ENCODE measurements around the gene CACNA1S. TPM values are rescaled to one million over a fixed set of nuclear protein-coding genes. Genes with fewer than 3 reads are reported as not detected.
A peak's percentile ranks its signal among the peaks of the same experiment; 100 is the strongest.

Gene CACNA1S
- total RNA-seq, 1 donor from 2014 or later = not detected

GRCh38 chr1:201016943-201017827 is 95.0 kb downstream of the CACNA1S start:
- no peaks in the 10 kb centered on the region for H3K9me3 Mint-ChIP-seq (ENCODE audit: unreplicated experiment)
- DNase-seq (ENCODE audit: low read depth) (no peak), FAIRE-seq (no peak)
- peaks cover 34% of the 10 kb centered on the region for H3K4me1 Mint-ChIP-seq (ENCODE audit: low read depth, unreplicated experiment)
- H3K4me2 ChIP-seq (ENCODE audit: low read length) = peak overlapping the region; percentile 50
- H3K9me3 ChIP-seq (ENCODE audit: insufficient read depth, low read depth, low read length) = no peaks in the 10 kb centered on the region
- no peaks in the 10 kb centered on the region for H3K36me3 ChIP-seq (ENCODE audit: insufficient read depth, low read length)
- no peaks in the 10 kb centered on the region for H3K79me2 ChIP-seq (ENCODE audit: insufficient read depth, low read length)
- no peak overlapping the region for H3K4me3 ChIP-seq (ENCODE audit: insufficient read depth, low read depth, low read length)
- no peak overlapping the region for H3K9ac ChIP-seq (ENCODE audit: low read length)
- peaks cover 21% of the 10 kb centered on the region for H4K20me1 ChIP-seq (ENCODE audit: insufficient read depth, low read length)
- H3K36me3 Mint-ChIP-seq (ENCODE audit: low read depth, unreplicated experiment) = no peaks in the 10 kb centered on the region
- no peaks in the 10 kb centered on the region for H3K27me3 ChIP-seq (ENCODE audit: insufficient read depth, low read length)
- peaks cover 9% of the 10 kb centered on the region for H3K27me3 Mint-ChIP-seq (ENCODE audit: low read depth, unreplicated experiment)
- no peak overlapping the region for H3K27ac ChIP-seq (ENCODE audit: low read depth, low read length)
- TF ChIP-seq, protein P1, sequence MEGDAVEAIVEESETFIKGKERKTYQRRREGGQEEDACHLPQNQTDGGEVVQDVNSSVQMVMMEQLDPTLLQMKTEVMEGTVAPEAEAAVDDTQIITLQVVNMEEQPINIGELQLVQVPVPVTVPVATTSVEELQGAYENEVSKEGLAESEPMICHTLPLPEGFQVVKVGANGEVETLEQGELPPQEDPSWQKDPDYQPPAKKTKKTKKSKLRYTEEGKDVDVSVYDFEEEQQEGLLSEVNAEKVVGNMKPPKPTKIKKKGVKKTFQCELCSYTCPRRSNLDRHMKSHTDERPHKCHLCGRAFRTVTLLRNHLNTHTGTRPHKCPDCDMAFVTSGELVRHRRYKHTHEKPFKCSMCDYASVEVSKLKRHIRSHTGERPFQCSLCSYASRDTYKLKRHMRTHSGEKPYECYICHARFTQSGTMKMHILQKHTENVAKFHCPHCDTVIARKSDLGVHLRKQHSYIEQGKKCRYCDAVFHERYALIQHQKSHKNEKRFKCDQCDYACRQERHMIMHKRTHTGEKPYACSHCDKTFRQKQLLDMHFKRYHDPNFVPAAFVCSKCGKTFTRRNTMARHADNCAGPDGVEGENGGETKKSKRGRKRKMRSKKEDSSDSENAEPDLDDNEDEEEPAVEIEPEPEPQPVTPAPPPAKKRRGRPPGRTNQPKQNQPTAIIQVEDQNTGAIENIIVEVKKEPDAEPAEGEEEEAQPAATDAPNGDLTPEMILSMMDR (IDR thresholded peaks at IDR 0.05; ENCODE audit: insufficient read depth, low read depth, low read length) = no peak
- H2AFZ ChIP-seq (ENCODE audit: low read depth, low read length) = no peak overlapping the region
- no peak overlapping the region for H3K4me3 Mint-ChIP-seq (ENCODE audit: unreplicated experiment)
- H3K4me1 ChIP-seq (ENCODE audit: insufficient read depth, low read length) = peaks cover 29% of the 10 kb centered on the region
- H3K27ac Mint-ChIP-seq (ENCODE audit: unreplicated experiment) = no peak overlapping the region

- Mint-ChIP-seq H3K27me3 (ENCODE audit: low read depth, unreplicated experiment) (peaks cover 8% of the 10 kb centered on the region), H3K4me1 (ENCODE audit: low read depth, unreplicated experiment) (peaks cover 36% of the 10 kb centered on the region), H3K9me3 (ENCODE audit: unreplicated experiment) (no peaks in the 10 kb centered on the region), H3K27ac (ENCODE audit: unreplicated experiment) (no peak overlapping the region), H3K4me3 (ENCODE audit: unreplicated experiment) (no peak overlapping the region), H3K36me3 (ENCODE audit: low read depth, unreplicated experiment) (no peaks in the 10 kb centered on the region)
- DNase-seq (ENCODE audit: low read depth) = peak; percentile 29
- Histone ChIP-seq H4K20me1 (ENCODE audit: insufficient read depth, low read length) (peaks cover 21% of the 10 kb centered on the region), H3K9ac (ENCODE audit: low read length) (no peak overlapping the region), H3K27ac (ENCODE audit: low read depth, low read length) (no peak overlapping the region), H3K4me1 (ENCODE audit: insufficient read depth, low read length) (peaks cover 29% of the 10 kb centered on the region), H2AFZ (ENCODE audit: low read depth, low read length) (no peak overlapping the region), H3K9me3 (ENCODE audit: insufficient read depth, low read depth, low read length) (no peaks in the 10 kb centered on the region), H3K4me2 (ENCODE audit: low read length) (peak overlapping the region; percentile 50), H3K79me2 (ENCODE audit: insufficient read depth, low read length) (no peaks in the 10 kb centered on the region), H3K27me3 (ENCODE audit: insufficient read depth, low read length) (no peaks in the 10 kb centered on the region), H3K4me3 (ENCODE audit: insufficient read depth, low read depth, low read length) (no peak overlapping the region), H3K36me3 (ENCODE audit: insufficient read depth, low read length) (no peaks in the 10 kb centered on the region)
- TF ChIP-seq, protein P1 (IDR thresholded peaks at IDR 0.05; ENCODE audit: insufficient read depth, low read depth, low read length) = no peak
- no peak for TF ChIP-seq EZH2 (IDR thresholded peaks at IDR 0.05; ENCODE audit: insufficient read depth, low read length)
- no peak for FAIRE-seq
Observed at GRCh38 chr1:201016211-201016651, 96.0 kb downstream of the CACNA1S start.

All from astrocyte (in vitro differentiated cells and primary cell).